Measurements from ENCODE around the gene PIP5K1C. TPM values are rescaled to one million over a fixed set of nuclear protein-coding genes. Genes with fewer than 3 reads are reported as not detected.

The PIP5K1C gene
- total RNA-seq, 1 donor from 2014 or later = 22.5 TPM

- Mint-ChIP-seq H3K9me3 (no peaks in the 10 kb centered on the region), H3K4me3 (no peak overlapping the region), H3K27ac (no peak overlapping the region), H3K4me1 (peaks cover 5% of the 10 kb centered on the region), H3K27me3 (peaks cover 13% of the 10 kb centered on the region), H3K36me3 (ENCODE audit: low read depth) (no peaks in the 10 kb centered on the region)
- intact Hi-C loops (cut with micrococcal nuclease) = no loop called here
- DNase-seq = no peak
Measured at GRCh38 chr19:3710265-3710812, 10.1 kb upstream of the PIP5K1C start.

DNA sequence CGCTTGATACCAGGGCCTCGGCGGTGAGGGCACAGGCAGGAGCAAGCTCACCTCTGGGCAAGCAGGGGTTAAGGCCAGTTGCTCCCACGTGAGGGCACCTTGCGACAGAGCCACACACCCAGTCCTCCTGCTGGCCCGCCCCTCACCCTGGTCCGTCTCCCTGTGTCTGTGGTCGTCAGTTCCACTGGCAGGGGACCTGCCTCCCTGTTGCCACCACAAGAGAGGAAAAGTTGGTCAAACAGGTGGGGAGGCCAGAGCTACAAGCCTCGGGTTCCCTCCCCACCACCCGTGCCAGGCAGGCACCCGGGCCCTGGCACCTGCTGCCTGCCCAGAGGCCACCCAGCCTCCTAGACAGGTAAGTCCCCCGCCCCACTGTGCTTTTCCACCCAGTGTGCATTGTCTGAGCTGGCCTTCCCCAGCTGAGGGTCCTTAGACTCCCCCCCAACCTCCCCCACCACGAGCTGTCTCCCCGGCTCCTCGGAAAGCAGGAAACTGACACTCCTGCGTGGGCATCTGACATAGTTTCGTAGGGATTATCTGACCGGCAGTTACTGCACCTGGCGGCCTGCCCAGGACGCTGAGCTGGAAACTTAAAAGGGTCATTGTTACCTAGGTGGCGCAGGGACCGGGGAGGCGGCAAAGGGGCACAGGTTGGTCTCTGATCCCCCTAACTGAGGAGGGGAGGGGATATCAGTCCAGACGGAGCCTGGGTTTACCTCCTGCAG lies 8.1 kb upstream of the PIP5K1C start, which contains the start of gene TJP3:
TJP3 (plus strand) TSS at position 178 of the 725 bp plus-strand sequence. CDS start 20,049 bp downstream, outside the sequence.
- H3K9me3 Mint-ChIP-seq = no peaks in the 10 kb centered on the region
- no peak for DNase-seq
- intact Hi-C loops (cut with micrococcal nuclease) = loop anchor here (5.0 kb wide), 1 partner anchor 161 kb away; no protein-coding TSS in a partner anchor
- no peak within 1 kb of the TSS for H3K27ac Mint-ChIP-seq
- H3K4me1 Mint-ChIP-seq = peaks cover 5% of the 10 kb centered on the region
- no peaks in the 10 kb centered on the region for H3K36me3 Mint-ChIP-seq (ENCODE audit: low read depth)
- H3K4me3 Mint-ChIP-seq = no peak within 1 kb of the TSS
- peaks cover 15% of the 10 kb centered on the region for H3K27me3 Mint-ChIP-seq

GRCh38 chr19:3707868-3708206 lies 7.6 kb upstream of the PIP5K1C start:
- intact Hi-C loops (cut with micrococcal nuclease) = loop anchor here (5.0 kb wide), 1 partner anchor 161 kb away; no protein-coding TSS in a partner anchor
- Mint-ChIP-seq H3K4me3 (no peak overlapping the region), H3K27ac (no peak overlapping the region), H3K36me3 (ENCODE audit: low read depth) (no peaks in the 10 kb centered on the region), H3K4me1 (peaks cover 2% of the 10 kb centered on the region), H3K9me3 (no peaks in the 10 kb centered on the region), H3K27me3 (peaks cover 10% of the 10 kb centered on the region)
- DNase-seq = no peak

DNA sequence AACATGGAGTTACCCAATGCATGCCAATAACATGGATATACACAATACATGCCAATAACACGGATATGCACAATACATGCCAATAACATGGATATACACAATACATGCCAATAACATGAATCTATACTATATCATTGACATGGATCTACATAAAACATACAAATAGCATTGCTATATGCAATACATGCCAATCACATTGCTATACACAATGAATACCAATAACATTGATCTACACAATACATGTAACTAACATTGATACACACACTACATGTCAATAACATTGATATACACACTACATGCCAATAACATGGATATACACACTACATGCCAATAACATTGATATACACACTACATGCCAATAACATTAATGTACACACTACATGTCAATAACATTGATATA lies 932 bp upstream of the PIP5K1C start:
- H3K27ac Mint-ChIP-seq = no peak overlapping the region
- peaks cover 4% of the 10 kb centered on the region for H3K27me3 Mint-ChIP-seq
- H3K4me1 Mint-ChIP-seq = peaks cover 19% of the 10 kb centered on the region
- no peak for DNase-seq
- H3K36me3 Mint-ChIP-seq (ENCODE audit: low read depth) = no peaks in the 10 kb centered on the region
- no peaks in the 10 kb centered on the region for H3K9me3 Mint-ChIP-seq
- H3K4me3 Mint-ChIP-seq = no peak overlapping the region
- intact Hi-C loops (cut with micrococcal nuclease) = loop anchor here (2.0 kb wide), 1 partner anchor 74 kb away; the partner anchor contains the start of gene CACTIN

GRCh38 chr19:3699741-3700241 lies 477 bp downstream of the PIP5K1C start:
- peak overlapping the region; percentile 91 for H3K4me3 Mint-ChIP-seq
- DNase-seq = no peak
- peak overlapping the region; percentile 75 for H3K27ac Mint-ChIP-seq
- H3K4me1 Mint-ChIP-seq = peaks cover 18% of the 10 kb centered on the region
- intact Hi-C loops (cut with micrococcal nuclease) = loop anchor here (1.0 to 2.0 kb wide), 3 partner anchors 12 to 73 kb away; partner anchors contain the start of gene CACTIN
- no peaks in the 10 kb centered on the region for H3K27me3 Mint-ChIP-seq
- no peaks in the 10 kb centered on the region for H3K9me3 Mint-ChIP-seq
- H3K36me3 Mint-ChIP-seq (ENCODE audit: low read depth) = no peaks in the 10 kb centered on the region

- Mint-ChIP-seq H3K27me3 (no peaks in the 10 kb centered on the region), H3K9me3 (no peaks in the 10 kb centered on the region), H3K36me3 (ENCODE audit: low read depth) (no peaks in the 10 kb centered on the region), H3K4me3 (peak overlapping the region; percentile 91), H3K27ac (peak overlapping the region; percentile 75), H3K4me1 (peaks cover 18% of the 10 kb centered on the region)
- intact Hi-C loops (cut with micrococcal nuclease) = loop anchor here (1.0 kb wide), 1 partner anchor 12 kb away; no protein-coding TSS in a partner anchor
- peak; percentile 78 for DNase-seq
Measured at GRCh38 chr19:3698974-3699740, 1.1 kb downstream of the PIP5K1C start.

DNA sequence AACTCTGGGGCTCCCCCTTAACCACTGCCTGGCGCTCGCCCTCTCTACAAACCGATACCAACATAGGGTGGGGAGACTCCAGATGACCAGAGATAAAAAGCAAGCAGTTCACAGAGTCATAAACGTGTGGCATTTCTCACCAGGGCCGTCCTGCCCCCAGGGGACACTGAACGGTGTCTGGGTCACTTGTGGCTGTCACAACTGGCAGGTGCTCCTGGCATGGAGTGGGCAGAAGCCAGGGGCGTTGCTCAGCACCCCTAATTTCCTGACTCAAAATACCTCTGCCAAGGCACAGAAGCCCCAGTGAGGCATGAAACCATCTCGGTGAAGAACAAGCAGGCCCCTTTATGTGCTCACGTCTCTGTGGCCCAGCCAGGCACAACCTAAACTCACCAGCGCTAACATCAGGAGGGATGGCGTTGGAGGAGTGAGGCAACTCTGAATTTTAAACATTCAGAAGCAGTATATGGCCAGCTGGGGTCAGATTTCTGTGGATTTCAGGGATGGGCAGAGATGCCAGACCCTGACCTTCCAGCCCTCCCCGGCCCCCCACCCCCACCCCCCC lies 1.8 kb downstream of the PIP5K1C start:
- intact Hi-C loops (cut with micrococcal nuclease) = no loop called here
- Mint-ChIP-seq H3K9me3 (no peaks in the 10 kb centered on the region), H3K4me3 (peak overlapping the region; percentile 55)

DNA sequence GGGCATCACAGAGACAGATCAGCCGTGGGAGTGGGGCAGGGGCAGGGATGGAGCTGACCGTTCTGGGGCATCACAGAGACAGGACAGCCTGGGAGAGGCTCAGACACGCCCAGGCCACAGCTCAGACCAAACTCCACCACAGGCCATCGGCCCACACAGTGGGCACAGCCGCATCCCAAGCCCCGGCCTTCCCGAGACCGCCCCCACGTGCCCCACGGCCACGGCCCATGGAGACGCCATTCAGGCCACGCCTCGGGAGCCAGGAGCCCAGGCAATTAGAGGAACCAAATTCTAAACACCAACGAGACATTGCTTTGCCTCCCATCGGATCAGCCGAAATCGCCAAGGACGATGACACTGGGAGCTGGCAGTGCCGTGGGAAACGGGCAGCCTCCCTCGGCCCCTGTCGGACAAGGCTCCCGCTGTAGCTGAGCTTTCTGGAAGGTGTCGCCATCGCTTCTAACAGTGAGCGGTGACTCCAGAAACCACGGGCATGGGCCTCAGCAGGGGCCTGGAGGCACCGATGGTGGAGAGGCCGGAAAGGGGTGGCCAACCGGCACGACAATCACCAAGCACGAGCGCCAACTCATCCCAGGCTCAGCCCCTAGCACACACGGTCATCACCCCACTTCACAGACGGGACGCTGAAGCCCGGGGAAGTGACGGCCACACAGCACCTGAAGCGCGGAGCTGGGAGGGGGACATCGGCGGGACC lies 2.4 kb downstream of the PIP5K1C start:
- H3K27me3 Mint-ChIP-seq = no peaks in the 10 kb centered on the region
- DNase-seq = no peak
- H3K4me3 Mint-ChIP-seq = peak overlapping the region; percentile 55
- no peak overlapping the region for H3K27ac Mint-ChIP-seq
- intact Hi-C loops (cut with micrococcal nuclease) = no loop called here
- peaks cover 20% of the 10 kb centered on the region for H3K4me1 Mint-ChIP-seq
- no peaks in the 10 kb centered on the region for H3K9me3 Mint-ChIP-seq
- peaks cover 2% of the 10 kb centered on the region for H3K36me3 Mint-ChIP-seq (ENCODE audit: low read depth)

More for the DNA sequence above, 1.8 kb downstream of the PIP5K1C start:
- Mint-ChIP-seq H3K4me1 (peaks cover 18% of the 10 kb centered on the region), H3K36me3 (ENCODE audit: low read depth) (no peaks in the 10 kb centered on the region), H3K27ac (no peak overlapping the region), H3K27me3 (no peaks in the 10 kb centered on the region)
- DNase-seq = no peak

DNA sequence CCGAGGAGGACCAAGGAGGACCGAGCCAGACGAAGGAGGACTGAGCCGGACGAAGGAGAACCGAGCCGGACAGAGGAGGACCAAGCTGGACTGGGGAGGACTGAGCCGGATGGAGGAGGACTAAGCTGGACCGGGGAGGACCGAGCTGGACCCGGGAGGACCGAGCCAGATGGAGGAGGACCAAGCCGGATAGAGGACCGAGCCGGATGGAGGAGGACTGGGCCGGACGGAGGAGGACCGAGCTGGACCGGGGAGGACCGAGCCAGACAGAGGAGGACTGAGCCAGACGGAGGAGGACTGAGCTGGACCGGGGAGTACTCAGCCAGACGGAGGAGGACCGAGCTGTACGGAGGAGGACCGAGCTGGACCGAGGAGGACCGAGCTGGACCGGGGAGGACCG lies 3.2 kb downstream of the PIP5K1C start:
- no peak for DNase-seq
- Mint-ChIP-seq H3K4me1 (peaks cover 25% of the 10 kb centered on the region), H3K27me3 (no peaks in the 10 kb centered on the region), H3K36me3 (ENCODE audit: low read depth) (peaks cover 4% of the 10 kb centered on the region), H3K27ac (no peak overlapping the region), H3K9me3 (no peaks in the 10 kb centered on the region), H3K4me3 (no peak overlapping the region)
- intact Hi-C loops (cut with micrococcal nuclease) = no loop called here

DNA sequence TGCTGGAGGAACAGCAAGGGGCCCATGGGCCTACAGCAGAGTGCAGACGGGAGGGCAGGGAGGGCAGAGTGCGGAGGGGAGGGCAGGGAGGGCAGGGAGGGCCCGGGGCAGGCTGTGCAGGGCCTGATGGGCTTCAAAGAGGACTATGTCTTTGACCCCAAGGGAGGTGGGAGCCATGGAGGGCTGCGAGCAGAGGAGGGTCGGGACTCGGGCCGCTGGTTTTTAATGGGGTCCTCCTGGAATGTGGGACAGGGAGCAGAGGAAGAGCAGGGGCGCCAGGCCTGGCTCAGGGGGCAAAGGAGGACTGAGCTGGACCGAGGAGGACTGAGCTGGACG lies 3.6 kb downstream of the PIP5K1C start:
- H3K36me3 Mint-ChIP-seq (ENCODE audit: low read depth) = peaks cover 4% of the 10 kb centered on the region
- no peaks in the 10 kb centered on the region for H3K27me3 Mint-ChIP-seq
- H3K4me1 Mint-ChIP-seq = peaks cover 25% of the 10 kb centered on the region
- H3K27ac Mint-ChIP-seq = no peak overlapping the region
- no peaks in the 10 kb centered on the region for H3K9me3 Mint-ChIP-seq
- DNase-seq = no peak
- intact Hi-C loops (cut with micrococcal nuclease) = no loop called here
- H3K4me3 Mint-ChIP-seq = no peak overlapping the region

DNA sequence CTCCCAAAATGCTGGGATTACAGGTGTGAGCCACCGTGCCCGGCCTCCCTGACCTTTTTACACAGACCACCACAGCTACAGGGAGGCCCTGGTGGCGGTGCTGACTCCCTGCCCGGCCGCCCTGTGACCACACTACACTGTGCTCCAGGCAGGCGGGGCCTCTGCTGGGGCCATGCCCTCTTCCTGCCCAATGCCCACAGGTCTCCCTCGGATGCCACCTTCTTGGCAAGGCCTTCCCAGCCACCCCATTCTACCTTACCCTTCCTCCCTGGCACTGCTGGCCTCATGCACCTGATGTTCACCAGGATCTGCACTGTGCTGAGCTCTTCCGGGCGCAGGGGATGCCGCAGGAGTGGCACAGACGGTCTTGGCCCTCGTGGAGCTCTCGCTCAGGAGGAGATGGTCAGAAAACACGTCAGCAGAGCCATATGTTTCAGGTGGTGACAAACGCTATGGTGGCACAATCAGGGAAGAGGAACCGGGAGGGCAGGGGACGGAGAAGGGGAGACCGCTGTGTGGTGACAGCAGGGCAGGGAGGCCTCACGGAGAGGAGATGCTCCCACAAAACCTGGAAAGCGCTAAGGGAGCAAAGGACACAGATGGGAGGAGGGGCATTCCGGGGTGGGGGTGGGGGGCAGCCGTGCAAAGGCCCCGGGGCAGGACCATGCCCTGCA lies 4.1 kb downstream of the PIP5K1C start:
- no peaks in the 10 kb centered on the region for H3K9me3 Mint-ChIP-seq
- intact Hi-C loops (cut with micrococcal nuclease) = no loop called here
- peaks cover 4% of the 10 kb centered on the region for H3K36me3 Mint-ChIP-seq (ENCODE audit: low read depth)
- peak overlapping the region; percentile 33 for H3K4me3 Mint-ChIP-seq
- H3K27ac Mint-ChIP-seq = no peak overlapping the region
- no peak for DNase-seq
- H3K4me1 Mint-ChIP-seq = peaks cover 29% of the 10 kb centered on the region
- H3K27me3 Mint-ChIP-seq = no peaks in the 10 kb centered on the region

DNA sequence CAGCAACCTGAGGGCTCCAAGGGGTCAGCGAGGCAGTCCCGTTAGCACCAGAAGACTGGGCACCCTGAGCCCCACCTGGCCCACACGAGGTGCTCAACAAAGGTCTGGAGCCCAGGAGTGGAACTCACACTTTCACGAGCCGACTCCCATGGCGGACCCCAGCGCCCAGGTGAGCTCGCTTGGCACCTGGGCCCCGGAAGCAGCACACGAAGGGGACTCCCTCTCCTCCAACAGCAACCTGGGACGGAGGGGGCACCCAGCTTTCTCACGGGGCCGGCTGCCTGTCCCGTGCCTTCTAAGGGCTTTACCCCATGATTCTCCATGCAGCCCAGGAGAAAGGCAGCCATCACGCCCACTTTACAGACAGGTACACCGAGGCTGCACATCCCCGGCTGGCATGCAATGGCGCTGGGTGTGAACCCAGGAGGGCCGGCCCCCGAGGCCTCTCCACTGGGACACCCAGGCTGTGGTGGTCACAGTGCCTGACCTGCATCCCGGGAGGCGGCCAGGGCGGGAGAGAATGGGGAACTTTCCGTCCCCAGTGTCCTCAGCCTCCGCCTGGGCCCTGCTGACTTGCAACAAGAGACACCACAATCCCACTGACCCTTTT lies 5.0 kb downstream of the PIP5K1C start:
- Mint-ChIP-seq H3K36me3 (ENCODE audit: low read depth) (peaks cover 9% of the 10 kb centered on the region), H3K4me3 (no peak overlapping the region), H3K27ac (no peak overlapping the region), H3K9me3 (peaks cover 4% of the 10 kb centered on the region), H3K27me3 (no peaks in the 10 kb centered on the region), H3K4me1 (peaks cover 31% of the 10 kb centered on the region)
- intact Hi-C loops (cut with micrococcal nuclease) = no loop called here
- DNase-seq = no peak

Measured in activated CD4-positive, alpha-beta T cell treated with anti-CD3 and anti-CD28 coated beads, Interleukin-2, amount 10 ng/mL, durations not matched to agents 24 days and 14 days (primary cell).